HG02763 (cell line): ENCODE results near the gene CPNE4.

Source experiments
- ATAC-seq: cut with Tn5 transposase; IDR thresholded peaks from one replicate; pipeline ENCODE4 v1.9.1; 2021; ENCODE audit warnings: mild to moderate bottlenecking, moderate library complexity; ENCODE audit not compliant: unreplicated experiment

Gene CPNE4

GRCh38 chr3:131708241-131708640, 326.6 kb downstream of the CPNE4 start:
- ATAC-seq, result no peak

- peak; percentile 72 for ATAC-seq
Observed at GRCh38 chr3:131705558-131706051, 329.2 kb downstream of the CPNE4 start.

GRCh38 chr3:131705099-131705498, 329.7 kb downstream of the CPNE4 start:
- no peak for ATAC-seq

GRCh38 chr3:131704098-131704497, 330.7 kb downstream of the CPNE4 start:
- no peak for ATAC-seq

- no peak for ATAC-seq
Observed at GRCh38 chr3:131702146-131702545, 332.7 kb downstream of the CPNE4 start.

- ATAC-seq, result no peak
Observed at GRCh38 chr3:131701153-131701770, 333.6 kb downstream of the CPNE4 start.

GRCh38 chr3:131699001-131699400, 335.8 kb downstream of the CPNE4 start:
- no peak for ATAC-seq

GRCh38 chr3:131694376-131694775, 340.4 kb downstream of the CPNE4 start:
- no peak for ATAC-seq

DNA sequence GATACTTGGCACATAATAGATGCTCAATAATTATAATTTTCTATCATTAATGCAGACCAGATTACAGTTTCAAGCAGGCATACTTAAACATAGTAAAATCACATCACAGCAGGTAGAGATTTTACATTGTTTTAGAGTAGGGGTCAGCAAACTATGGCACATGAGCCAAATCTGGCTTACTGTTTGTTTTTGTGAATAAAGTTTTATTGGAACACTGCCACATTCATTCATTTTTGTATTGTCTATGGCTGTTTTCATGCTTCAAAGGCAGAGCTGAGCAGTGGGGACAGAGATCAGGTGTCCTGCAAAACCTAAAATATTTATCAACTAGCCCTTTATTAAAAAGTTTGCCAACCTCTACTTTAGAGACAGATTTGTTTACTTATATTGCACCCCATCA, 342.5 kb downstream of the CPNE4 start:
- ATAC-seq, result no peak

GRCh38 chr3:131690800-131691199, 344.0 kb downstream of the CPNE4 start:
- ATAC-seq, result no peak

DNA sequence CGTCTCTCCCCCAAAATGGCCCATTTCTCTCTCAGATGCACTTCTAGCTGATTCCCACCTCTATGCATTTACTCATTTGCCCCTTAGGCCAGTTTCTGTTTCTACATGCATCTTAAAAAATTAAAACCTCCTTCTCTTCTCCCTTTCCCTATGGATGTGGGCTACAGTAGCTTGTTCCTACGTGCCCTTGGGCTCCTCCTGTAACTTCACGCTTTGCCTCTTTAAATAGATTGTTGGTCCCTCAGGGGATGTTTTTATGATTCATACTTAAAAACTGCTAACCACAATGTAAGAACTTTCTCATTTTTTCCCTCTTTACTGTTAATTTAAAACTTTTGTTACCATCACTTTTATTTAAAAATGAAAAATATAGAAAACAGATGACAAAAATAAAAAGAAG, 346.4 kb downstream of the CPNE4 start:
- ATAC-seq, result no peak

DNA sequence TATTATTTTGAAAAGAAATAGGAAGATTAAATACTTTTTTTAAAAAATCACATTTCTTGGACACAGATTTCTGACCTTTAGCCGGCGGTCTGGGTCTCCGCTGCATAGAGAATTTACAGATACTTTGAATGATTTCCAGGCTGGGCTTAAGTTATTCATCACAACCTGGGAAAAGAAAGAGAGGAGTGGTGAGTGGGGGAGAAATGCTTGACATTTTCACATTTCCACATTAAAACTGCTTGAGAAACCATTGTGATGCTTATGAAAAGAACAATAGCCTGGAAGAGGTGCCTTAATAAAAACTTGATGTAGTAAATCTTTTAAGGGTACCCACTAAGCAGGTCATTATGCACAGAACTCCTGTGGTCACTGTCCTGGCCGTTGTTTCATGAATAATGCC, 365.2 kb downstream of the CPNE4 start:
- ATAC-seq, result no peak

DNA sequence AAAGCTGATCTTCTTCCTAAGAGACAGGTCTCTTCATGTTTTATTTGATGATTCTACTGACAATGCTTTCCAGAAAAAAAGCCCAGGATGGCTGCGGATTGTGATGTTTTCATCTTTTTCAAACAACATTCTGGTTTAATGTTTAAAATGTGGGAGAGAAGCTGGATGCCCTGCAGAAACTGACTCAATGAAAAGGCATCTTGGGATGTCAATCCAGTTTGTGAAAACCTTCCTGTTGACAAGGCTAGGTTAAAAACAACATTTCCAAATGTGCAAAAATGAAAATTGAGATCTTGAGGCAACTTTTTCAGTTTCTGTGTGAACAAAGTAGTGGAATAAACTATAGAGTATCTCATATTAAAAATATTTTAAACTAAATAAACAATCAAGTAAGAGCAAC, 376.0 kb downstream of the CPNE4 start:
- no peak for ATAC-seq

- no peak for ATAC-seq
Observed at GRCh38 chr3:131658115-131658514, 376.7 kb downstream of the CPNE4 start.

DNA sequence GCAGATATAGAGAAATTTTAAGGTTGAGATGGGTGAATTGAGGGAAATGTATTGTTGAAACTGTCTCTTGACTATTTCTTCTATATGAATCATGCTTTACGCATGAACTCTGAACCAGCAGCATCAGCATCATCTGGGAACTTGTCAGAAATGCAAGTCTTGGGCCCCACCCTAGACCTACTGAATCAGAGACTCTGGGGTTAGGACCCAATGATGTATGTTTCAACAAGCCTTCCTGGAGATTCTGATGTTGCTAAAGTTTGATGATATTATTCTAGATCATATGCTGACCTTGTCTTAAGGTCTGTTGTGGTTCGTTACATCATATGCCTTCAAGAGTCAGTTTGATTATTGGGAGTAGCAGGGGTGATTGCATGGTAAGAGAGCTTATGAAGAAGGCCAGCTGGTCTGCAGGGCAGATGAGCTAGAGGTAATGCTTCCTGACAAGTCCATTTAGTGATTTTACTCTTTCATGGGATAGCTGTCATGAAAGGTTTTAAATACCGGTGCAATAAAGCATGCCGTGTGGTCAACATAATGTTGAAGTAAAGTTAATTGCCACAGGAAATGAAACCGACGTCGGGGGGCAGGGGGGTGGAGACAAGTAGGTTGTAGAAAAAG, 379.6 kb downstream of the CPNE4 start:
- ATAC-seq, result no peak

DNA sequence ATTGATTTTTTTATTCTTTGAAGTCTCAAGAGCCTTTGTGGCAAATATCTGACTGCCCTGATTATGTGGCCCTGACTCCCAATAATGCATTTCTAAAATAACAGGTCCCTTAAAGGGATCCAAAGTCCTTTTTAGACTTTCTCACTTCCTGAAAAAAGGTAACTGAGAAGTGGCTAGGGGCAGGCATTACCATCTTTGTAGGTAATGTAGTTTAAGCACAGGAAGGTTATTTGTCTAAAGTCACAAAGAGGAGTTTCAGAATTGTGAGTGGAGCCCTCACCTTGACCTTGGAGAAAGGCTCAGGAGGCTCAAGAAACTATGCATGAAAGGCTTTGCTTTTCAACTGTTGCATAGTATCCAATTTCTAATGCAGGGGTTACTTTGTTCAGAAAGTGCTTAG, 389.2 kb downstream of the CPNE4 start:
- no peak for ATAC-seq

GRCh38 chr3:131636266-131636775, 398.5 kb downstream of the CPNE4 start:
- ATAC-seq, result no peak

GRCh38 chr3:131630807-131631206, 404.0 kb downstream of the CPNE4 start:
- no peak for ATAC-seq

GRCh38 chr3:131630097-131630496, 404.7 kb downstream of the CPNE4 start:
- peak; percentile 93 for ATAC-seq

- no peak for ATAC-seq
Observed at GRCh38 chr3:131623431-131623830, 411.4 kb downstream of the CPNE4 start.

DNA sequence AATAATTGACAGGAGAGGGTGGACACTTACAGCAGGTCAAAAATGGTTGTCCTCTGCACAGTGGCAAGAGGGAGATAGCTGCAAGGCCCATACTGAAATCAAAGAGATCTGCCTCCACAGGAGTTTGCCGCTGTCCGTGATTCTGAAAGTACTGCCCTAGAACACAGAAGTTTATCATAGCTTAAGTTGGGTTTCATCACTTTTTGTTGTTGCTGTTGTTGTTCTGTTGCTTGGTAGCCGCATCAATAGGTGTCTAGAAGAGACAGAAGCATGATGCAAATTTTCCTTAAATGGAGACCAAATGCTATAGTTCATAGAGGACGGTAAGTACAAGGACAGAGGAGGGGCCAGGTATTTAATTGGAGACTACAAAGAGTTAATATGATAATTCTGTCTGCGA, 412.1 kb downstream of the CPNE4 start:
- ATAC-seq, result no peak

DNA sequence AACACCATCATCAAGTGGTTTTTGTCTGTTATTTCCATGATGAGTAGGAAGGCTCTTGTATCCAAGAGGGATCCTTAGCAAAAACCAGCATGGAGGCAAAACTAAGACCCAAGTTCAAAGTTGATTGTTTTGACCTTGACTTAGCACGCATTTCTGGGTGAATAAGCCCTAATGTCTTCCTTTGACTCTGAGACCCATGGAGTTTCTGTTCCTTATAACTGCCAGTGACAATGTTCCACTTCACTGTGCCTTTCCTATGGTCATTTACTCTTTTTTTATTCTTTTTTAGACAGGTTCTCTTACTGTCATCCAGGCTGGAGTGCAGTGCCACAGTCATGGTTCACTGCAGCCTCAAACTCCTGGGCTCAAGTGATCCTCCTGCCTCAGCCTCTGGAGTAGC, 413.8 kb downstream of the CPNE4 start:
- ATAC-seq, result no peak

- ATAC-seq, result no peak
Observed at GRCh38 chr3:131619821-131620220, 415.0 kb downstream of the CPNE4 start.
